ENCODE results near the gene CD84.
"Not testable (repeated sequence)": the region's sequence is repeated elsewhere in the genome, so short reads cannot be mapped to it uniquely, and the experiment has no call there.

Gene CD84

GRCh38 chr1:160560806-160561205 lies 18.5 kb downstream of the CD84 start:
- DNase-seq (ENCODE audit: low read depth): no peak
- TF ChIP-seq, protein P1, sequence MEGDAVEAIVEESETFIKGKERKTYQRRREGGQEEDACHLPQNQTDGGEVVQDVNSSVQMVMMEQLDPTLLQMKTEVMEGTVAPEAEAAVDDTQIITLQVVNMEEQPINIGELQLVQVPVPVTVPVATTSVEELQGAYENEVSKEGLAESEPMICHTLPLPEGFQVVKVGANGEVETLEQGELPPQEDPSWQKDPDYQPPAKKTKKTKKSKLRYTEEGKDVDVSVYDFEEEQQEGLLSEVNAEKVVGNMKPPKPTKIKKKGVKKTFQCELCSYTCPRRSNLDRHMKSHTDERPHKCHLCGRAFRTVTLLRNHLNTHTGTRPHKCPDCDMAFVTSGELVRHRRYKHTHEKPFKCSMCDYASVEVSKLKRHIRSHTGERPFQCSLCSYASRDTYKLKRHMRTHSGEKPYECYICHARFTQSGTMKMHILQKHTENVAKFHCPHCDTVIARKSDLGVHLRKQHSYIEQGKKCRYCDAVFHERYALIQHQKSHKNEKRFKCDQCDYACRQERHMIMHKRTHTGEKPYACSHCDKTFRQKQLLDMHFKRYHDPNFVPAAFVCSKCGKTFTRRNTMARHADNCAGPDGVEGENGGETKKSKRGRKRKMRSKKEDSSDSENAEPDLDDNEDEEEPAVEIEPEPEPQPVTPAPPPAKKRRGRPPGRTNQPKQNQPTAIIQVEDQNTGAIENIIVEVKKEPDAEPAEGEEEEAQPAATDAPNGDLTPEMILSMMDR (IDR thresholded peaks at IDR 0.05; ENCODE audit: low read depth, low read length, missing control alignments): no peak
- no peak overlapping the region for H3K4me3 ChIP-seq (ENCODE audit: low read depth, low read length)

DNA sequence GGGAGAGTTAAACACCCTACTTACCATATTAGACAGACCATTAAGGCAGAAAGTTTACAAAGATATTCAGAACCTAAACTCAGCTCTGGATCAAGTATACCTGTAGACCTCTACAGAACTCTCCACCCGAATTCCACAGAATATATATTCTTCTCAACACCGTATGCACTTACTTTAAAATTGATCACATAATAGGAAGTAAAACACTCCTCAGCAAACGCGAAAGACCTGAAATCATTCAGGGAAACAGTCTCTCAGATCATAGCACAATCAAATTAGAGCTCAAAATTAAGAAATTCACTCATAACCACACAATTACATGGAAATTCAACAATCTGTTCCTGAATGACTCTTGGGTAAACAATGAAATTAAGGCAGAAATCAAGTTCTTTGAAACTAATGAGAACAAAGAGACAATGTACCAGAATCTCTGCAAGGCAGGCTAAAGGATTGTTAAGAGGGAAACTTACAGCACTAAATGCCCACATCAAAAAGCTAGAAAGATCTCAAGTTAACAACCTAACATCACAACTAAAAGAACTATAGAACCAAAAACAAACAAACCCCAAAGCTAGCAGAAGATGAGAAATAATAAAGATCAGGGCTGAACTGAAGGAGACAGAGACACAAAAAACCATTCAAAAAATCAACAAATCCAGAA lies 19.1 kb downstream of the CD84 start:
- no peak overlapping the region for H3K4me3 ChIP-seq (ENCODE audit: low read depth, low read length)
- TF ChIP-seq, protein P1 (IDR thresholded peaks at IDR 0.05; ENCODE audit: low read depth, low read length, missing control alignments): no peak
- no peak for DNase-seq (ENCODE audit: low read depth)

DNA sequence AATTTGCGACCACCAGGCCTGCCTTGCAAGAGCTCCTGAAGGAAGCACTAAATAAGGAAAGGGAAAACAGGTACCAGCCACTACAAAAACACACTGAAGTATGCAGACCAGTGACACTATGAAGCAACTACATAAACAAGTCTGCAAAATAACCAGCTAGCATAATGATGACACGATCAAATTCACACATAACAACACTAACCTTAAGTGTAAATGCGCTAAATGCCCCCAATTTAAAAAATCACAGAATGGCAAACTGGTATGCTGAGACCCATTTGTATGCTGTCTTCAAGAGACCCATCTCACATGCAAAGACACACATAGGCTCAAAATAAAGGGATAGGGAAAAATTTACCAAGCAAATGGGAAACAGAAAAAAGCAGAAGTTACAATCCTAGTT lies 19.9 kb downstream of the CD84 start:
- not testable (repeated sequence) for DNase-seq (ENCODE audit: low read depth)

GRCh38 chr1:160558660-160559380 lies 20.5 kb downstream of the CD84 start:
- DNase-seq (ENCODE audit: low read depth): no peak
- TF ChIP-seq, protein P1 (IDR thresholded peaks at IDR 0.05; ENCODE audit: low read depth, low read length, missing control alignments): no peak
- no peak overlapping the region for H3K4me3 ChIP-seq (ENCODE audit: low read depth, low read length)

More for the DNA sequence above, 19.9 kb downstream of the CD84 start:
- H3K4me3 ChIP-seq (ENCODE audit: low read depth, low read length): not testable (repeated sequence)

GRCh38 chr1:160553778-160554177 lies 25.5 kb downstream of the CD84 start:
- DNase-seq (ENCODE audit: low read depth): no peak
- TF ChIP-seq, protein P1 (IDR thresholded peaks at IDR 0.05; ENCODE audit: low read depth, low read length, missing control alignments): no peak
- no peak overlapping the region for H3K4me3 ChIP-seq (ENCODE audit: low read depth, low read length)

DNA sequence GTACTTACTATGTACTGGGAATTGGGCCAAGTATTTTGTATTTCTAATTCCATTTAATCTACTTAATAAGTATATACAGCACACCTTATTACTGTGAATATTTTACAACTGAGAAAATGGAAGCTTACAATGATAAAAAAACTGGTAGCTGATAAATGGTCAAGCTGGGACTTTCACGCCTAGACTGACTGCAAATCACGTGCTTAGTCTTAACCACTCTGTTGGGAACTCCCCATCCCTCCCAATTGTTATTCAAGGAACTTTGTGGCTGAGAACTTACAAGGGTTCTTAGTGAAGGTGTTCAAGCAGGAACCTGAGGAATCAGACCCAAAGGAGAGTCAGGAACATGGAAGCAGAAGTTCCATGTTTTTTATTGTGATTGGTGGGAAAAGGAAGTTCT lies 26.9 kb downstream of the CD84 start:
- DNase-seq (ENCODE audit: low read depth): no peak
- H3K4me3 ChIP-seq (ENCODE audit: low read depth, low read length): no peak overlapping the region
- TF ChIP-seq, protein P1 (IDR thresholded peaks at IDR 0.05; ENCODE audit: low read depth, low read length, missing control alignments): no peak

GRCh38 chr1:160550572-160551034 lies 28.7 kb downstream of the CD84 start:
- no peak for DNase-seq (ENCODE audit: low read depth)
- TF ChIP-seq, protein P1 (IDR thresholded peaks at IDR 0.05; ENCODE audit: low read depth, low read length, missing control alignments): peak; percentile 68

More at GRCh38 chr1:160550572-160551034, 28.7 kb downstream of the CD84 start:
- H3K4me3 ChIP-seq (ENCODE audit: low read depth, low read length): no peak overlapping the region
